A549 (cell line): Measurements from ENCODE around the gene MTA3. TPM values are rescaled to one million over a fixed set of nuclear protein-coding genes. Genes with fewer than 3 reads are reported as not detected.
A peak's percentile ranks its signal among the peaks of the same experiment; 100 is the strongest.

Experiments used
- ATAC-seq, 2 experiments: fragments of 200-7000 bp in 1 of 2; fragments of >200 bp in 1 of 2; cut with Nextera tagmentation in 1 of 2; cut with Tn5 transposase in 1 of 2; 3 replicates each; pipeline versions ENCODE4 v1.8.0 to v1.9.1; 2018 to 2020; ENCODE audit warnings: mild to moderate bottlenecking in 1 of 2, moderate library complexity in 1 of 2
- CTCF ChIA-PET: fragments of 300-600 bp; sonication (Branson Sonifier 250); formaldehyde crosslinking; extraction: SDS; loops from one replicate; lab custom pipeline; 2021; ENCODE audit warnings: antibody characterized with exemption, inconsistent platforms; lab: Yijun Ruan, JAX
- POLR2A ChIA-PET: fragments of 350-600 bp; formaldehyde crosslinking; extraction: SDS; loops from one replicate; lab custom pipeline; 2021; ENCODE audit warnings: antibody characterized with exemption, inconsistent platforms; lab: Yijun Ruan, JAX
- DNase-seq, 2 experiments: peaks; one replicate each; pipeline versions ENCODE4 v3.0.0 to v3.0.0-alpha.2; 2011 to 2016; ENCODE audit warnings: low read depth in 1 of 2, low spot score in 1 of 2
- FAIRE-seq: peaks from 2 replicates; lab custom pipeline; 2011; peaks lifted over from hg19 to GRCh38; lab: Jason Lieb, UNC
- H3K27ac ChIP-seq, 2 experiments: fragments of >200 bp; sonication (Bioruptor Twin); formaldehyde crosslinking; 3 replicates each; pipeline ENCODE4 v1.5.1; 2016 to 2017
- H3K4me1 ChIP-seq: fragments of >200 bp; sonication (Bioruptor Twin); formaldehyde crosslinking; 3 replicates; pipeline ENCODE4 v1.6.1; 2016
- H3K4me2 ChIP-seq: fragments of >200 bp; sonication (Bioruptor Twin); formaldehyde crosslinking; 3 replicates; pipeline ENCODE4 v1.6.1; 2016
- H3K4me3 ChIP-seq: fragments of >200 bp; sonication (Bioruptor Twin); formaldehyde crosslinking; 3 replicates; pipeline ENCODE4 v1.5.1; 2016
- H3K9me3 ChIP-seq: fragments of >200 bp; sonication (Bioruptor Twin); formaldehyde crosslinking; 3 replicates; pipeline ENCODE4 v1.6.1; 2016
- CBX8 ChIP-seq: fragments of 200-600 bp; sonication (generic); IDR thresholded peaks from 2 replicates; pipeline ENCODE4 v1.6.1; 2016
- CHD4 ChIP-seq: fragments of 200-600 bp; sonication (generic); IDR thresholded peaks from 2 replicates; pipeline ENCODE4 v1.6.1; 2016; ENCODE audit warnings: antibody characterized with exemption, mild to moderate bottlenecking, borderline replicate concordance
- EHMT2 ChIP-seq: fragments of 200-600 bp; sonication (generic); IDR thresholded peaks from 2 replicates; pipeline ENCODE4 v1.6.1; 2016; ENCODE audit warnings: antibody characterized with exemption, low read depth, mild to moderate bottlenecking, moderate library complexity
- ELK1 ChIP-seq: fragments of 150-350 bp; IDR thresholded peaks from 2 replicates; pipeline ENCODE4 v1.6.1; 2014; ENCODE audit warnings: low read depth, mild to moderate bottlenecking, low read length
- ESRRA ChIP-seq: fragments of 150-350 bp; IDR thresholded peaks from 2 replicates; pipeline ENCODE4 v1.6.1; 2014; ENCODE audit warnings: mild to moderate bottlenecking, low read length, borderline replicate concordance
- FOSL2 ChIP-seq, 2 experiments: fragments of 450-650 bp in 1 of 2; fragments of >200 bp in 1 of 2; sonication (Bioruptor Twin) in 1 of 2; formaldehyde crosslinking; IDR thresholded peaks; 2 replicates each; pipeline versions ENCODE4 v1.5.0 to v1.6.1; 2016 to 2020; ENCODE audit warnings: mild to moderate bottlenecking in 1 of 2, moderate library complexity in 1 of 2
- GATA3 ChIP-seq: IDR thresholded peaks from 2 replicates; pipeline ENCODE4 v1.6.1; 2012; ENCODE audit warnings: borderline replicate concordance
- HDAC2 ChIP-seq: fragments of 200-600 bp; sonication (generic); IDR thresholded peaks from 2 replicates; pipeline ENCODE4 v1.6.1; 2016
- HES2 ChIP-seq: fragments of >200 bp; sonication (Bioruptor Twin); formaldehyde crosslinking; IDR thresholded peaks from 2 replicates; pipeline ENCODE4 v1.6.1; 2016
- HOXB5 ChIP-seq: fragments of 250-450 bp; sonication (Bioruptor Pico); IDR thresholded peaks from 2 replicates; pipeline ENCODE4 v1.5.0; 2020; ENCODE audit warnings: mild to moderate bottlenecking, moderate library complexity
- KDM5A ChIP-seq: fragments of 200-600 bp; sonication (generic); IDR thresholded peaks from 2 replicates; pipeline ENCODE4 v1.6.1; 2016; ENCODE audit warnings: antibody characterized with exemption, mild to moderate bottlenecking
- MAFK ChIP-seq: fragments of 450-650 bp; IDR thresholded peaks from 2 replicates; pipeline ENCODE4 v1.6.1; 2014; ENCODE audit not compliant: partially characterized antibody
- NPAS2 ChIP-seq: fragments of 250-450 bp; sonication (Bioruptor Pico); IDR thresholded peaks from 2 replicates; pipeline ENCODE4 v1.8.0; 2022; ENCODE audit warnings: mild to moderate bottlenecking, moderate library complexity, borderline replicate concordance
- PHF8 ChIP-seq: fragments of 200-600 bp; sonication (generic); IDR thresholded peaks from 2 replicates; pipeline ENCODE4 v1.6.1; 2016; ENCODE audit warnings: low read depth, mild to moderate bottlenecking, antibody characterized with exemption, moderate library complexity, borderline replicate concordance
- POLR2A ChIP-seq: IDR thresholded peaks from 2 replicates; pipeline ENCODE4 v1.6.1; 2012; ENCODE audit warnings: mild to moderate bottlenecking, low read length
- RARB ChIP-seq: fragments of 250-450 bp; sonication (Bioruptor Pico); IDR thresholded peaks from 2 replicates; pipeline ENCODE4 v1.8.0; 2021; ENCODE audit warnings: mild to moderate bottlenecking, moderate library complexity
- RCOR1 ChIP-seq: fragments of 150-350 bp; IDR thresholded peaks from 2 replicates; pipeline ENCODE4 v1.6.1; 2014; ENCODE audit warnings: antibody characterized with exemption, low read length, low read depth
- RNF2 ChIP-seq: fragments of 200-600 bp; sonication (generic); IDR thresholded peaks from 2 replicates; pipeline ENCODE4 v1.6.1; 2016; ENCODE audit warnings: low read depth, mild to moderate bottlenecking, antibody characterized with exemption, moderate library complexity, borderline replicate concordance
- TP53 ChIP-seq: fragments of 250-450 bp; sonication (Bioruptor Pico); IDR thresholded peaks from 2 replicates; pipeline ENCODE4 v1.5.0; 2021; ENCODE audit warnings: mild to moderate bottlenecking, moderate library complexity
- USF2 ChIP-seq: fragments of 450-650 bp; IDR thresholded peaks from 2 replicates; pipeline ENCODE4 v1.6.1; 2014; ENCODE audit warnings: antibody characterized with exemption
- ZFP36 ChIP-seq: fragments of 450-650 bp; IDR thresholded peaks from 2 replicates; pipeline ENCODE4 v1.6.1; 2014; ENCODE audit warnings: borderline replicate concordance; ENCODE audit not compliant: partially characterized antibody
- ZSCAN20 ChIP-seq: fragments of 250-450 bp; sonication (Bioruptor Pico); IDR thresholded peaks from 2 replicates; pipeline ENCODE4 v1.8.0; 2022; ENCODE audit warnings: mild to moderate bottlenecking, moderate library complexity
- WGBS: methylation state at CpG from one replicate; pipeline ENCODE4 v1.1.6; 2017; ENCODE audit errors: missing lambda C conversion rate; 5-methylcytosine and 5-hydroxymethylcytosine counted together
- polyA plus RNA-seq, 4 experiments: library from polyadenylated mRNA; depleted of rRNA in 3 of 4; stranded (reverse); fragments of >200 nt; fragmentation: RNase III in 1 of 4; extraction: RNeasy Plus Mini Kit Qiagen cat#74134 plus additional on column Dnase treatment in 1 of 4; gene quantifications; 2 replicates in 3 of 4; 3 replicates in 1 of 4; pipeline ENCODE4 v1.2.3, GENCODE V29; 2011 to 2017

The MTA3 gene
- polyA plus RNA-seq, 2 of the 4 experiments (the other 2 are of a cell fraction), result 49.3 to 74.1 TPM

- no peaks in the 10 kb centered on the region for H3K9me3 ChIP-seq
- 89% methylated on average over 2 of the region's 2 CpGs for WGBS
- ATAC-seq (0 out of 6 replicates have a peak, but pooled peaks of 1 of the 2 experiments have one; percentile 22), FAIRE-seq (no peak), DNase-seq (no peak)
- H3K4me1 ChIP-seq, result no peaks in the 10 kb centered on the region
- H3K4me3 ChIP-seq, result no peak overlapping the region
- H3K27ac ChIP-seq, result no peak overlapping the region
- CTCF ChIA-PET, result no interaction called here
- TF ChIP-seq ZFP36, result no peak
- TF ChIP-seq MAFK, result no peak
- no peak for TF ChIP-seq ESRRA
- no peak for TF ChIP-seq HOXB5 (CRISPR knock-in tag)
- no peak for TF ChIP-seq PHF8
- TF ChIP-seq POLR2A, result no peak
- no peak for TF ChIP-seq GATA3
- POLR2A ChIA-PET, result no interaction called here
- H3K4me2 ChIP-seq, result no peak overlapping the region
Measured at GRCh38 chr2:42721898-42722297, 153.5 kb downstream of the MTA3 start.

GRCh38 chr2:42722320-42723190 lies 154.1 kb downstream of the MTA3 start:
- H3K27ac ChIP-seq, result no peak overlapping the region
- FAIRE-seq, result no peak
- no peak for TF ChIP-seq CHD4
- TF ChIP-seq, all 56 proteins: peak for 0
- peak; percentile 41 to 44; a peak in 3 of 6 replicates for ATAC-seq
- Histone ChIP-seq H3K4me3 (no peak overlapping the region), H3K4me2 (no peak overlapping the region), H3K4me1 (no peaks in the 10 kb centered on the region), H3K9me3 (no peaks in the 10 kb centered on the region)
- DNase-seq, result peak in 1 of 2 experiments; percentile 42
- CTCF ChIA-PET, result no interaction called here
- POLR2A ChIA-PET, result no interaction called here
- WGBS, result 69% methylated on average over 7 of the region's 7 CpGs

- no peak for ATAC-seq
- Histone ChIP-seq H3K27ac (no peak overlapping the region), H3K4me1 (no peaks in the 10 kb centered on the region), H3K4me2 (no peak overlapping the region), H3K4me3 (no peak overlapping the region), H3K9me3 (no peaks in the 10 kb centered on the region)
- POLR2A ChIA-PET, result no interaction called here
- no peak for FAIRE-seq
- DNase-seq, result no peak
- TF ChIP-seq NPAS2 (no peak), HES2 (no peak), RARB (no peak), RCOR1 (no peak), MAFK (no peak), RNF2 (no peak), FOSL2 (IDR thresholded peaks at IDR 0.05) (no peak), FOSL2 (CRISPR knock-in tag; IDR thresholded peaks at IDR 0.05) (no peak), POLR2A (no peak), KDM5A (no peak), ZSCAN20 (CRISPR knock-in tag) (no peak), EHMT2 (no peak), HDAC2 (no peak), TP53 (no peak), USF2 (no peak), ELK1 (no peak), CBX8 (no peak)
- CTCF ChIA-PET, result interaction anchor here (1.2 kb wide), 1 partner anchor 61 kb away, joined by 3 read pairs; no protein-coding TSS in a partner anchor
Measured at GRCh38 chr2:42723465-42723864, 155.0 kb downstream of the MTA3 start.
